PC-3 (cell line): ENCODE measurements around the gene NPIPA8. TPM values are rescaled to one million over a fixed set of nuclear protein-coding genes. Genes with fewer than 3 reads are reported as not detected.
"Not testable (repeated sequence)": the region's sequence is repeated elsewhere in the genome, so short reads cannot be mapped to it uniquely, and the experiment has no call there.

Source experiments
- ATAC-seq: fragments of 200-7000 bp; cut with Tn5 transposase; 2 replicates; pipeline ENCODE4 v1.9.1; 2020; ENCODE audit warnings: mild to moderate bottlenecking, moderate library complexity
- BruUV-seq: library from RNA; stranded (reverse); fragments of 400-500 nt; replicated peaks from 2 replicates; lab custom pipeline; 2021; lab: Mats Ljungman, UMichigan
- CTCF ChIA-PET: fragments of 300-600 bp; sonication (Branson Sonifier 250); formaldehyde crosslinking; loops from one replicate; lab custom pipeline; 2022; ENCODE audit warnings: antibody characterized with exemption; lab: Charles Lee
- POLR2A ChIA-PET: fragments of 300-600 bp; sonication (Branson Sonifier 250); formaldehyde crosslinking; loops from one replicate; lab custom pipeline; 2022; ENCODE audit warnings: antibody characterized with exemption; ENCODE audit not compliant: unreplicated experiment; lab: Charles Lee
- DNase-seq: peaks from one replicate; pipeline ENCODE4 v3.0.0-alpha.2; 2015
- H2AFZ ChIP-seq: fragments of 300-600 bp; sonication (generic); 2 replicates; pipeline ENCODE4 v1.6.0; 2016; ENCODE audit warnings: antibody characterized with exemption, low read length
- H3F3A ChIP-seq: fragments of 300-600 bp; sonication (generic); one replicate; pipeline ENCODE4 v1.6.0; 2017; ENCODE audit warnings: antibody characterized with exemption, low read length, control low read depth, mild to moderate bottlenecking; ENCODE audit not compliant: unreplicated experiment
- H3K27ac ChIP-seq: fragments of 300-600 bp; sonication (generic); 2 replicates; pipeline ENCODE4 v1.5.1; 2016; ENCODE audit warnings: mild to moderate bottlenecking, low read length
- H3K27me3 ChIP-seq: fragments of 300-600 bp; sonication (generic); 2 replicates; pipeline ENCODE4 v1.6.1; 2016; ENCODE audit warnings: low read length, mixed read lengths
- H3K36me3 ChIP-seq: fragments of 300-600 bp; sonication (generic); 2 replicates; pipeline ENCODE4 v1.6.1; 2016; ENCODE audit warnings: low read depth, mixed run types, low read length, mixed read lengths
- H3K4me1 ChIP-seq: fragments of 300-600 bp; sonication (generic); 2 replicates; pipeline ENCODE4 v1.5.1; 2016; ENCODE audit warnings: low read length; ENCODE audit not compliant: insufficient read depth
- H3K4me2 ChIP-seq: fragments of 300-600 bp; sonication (generic); 2 replicates; pipeline ENCODE4 v1.6.0; 2016; ENCODE audit warnings: low read length
- H3K4me3 ChIP-seq: fragments of 300-600 bp; sonication (generic); 2 replicates; pipeline ENCODE4 v1.5.1; 2016; ENCODE audit warnings: mild to moderate bottlenecking, low read length, mixed read lengths
- H3K79me2 ChIP-seq: fragments of 300-600 bp; sonication (generic); 2 replicates; pipeline ENCODE4 v1.6.1; 2017; ENCODE audit warnings: low read length, mixed read lengths
- H3K9ac ChIP-seq: fragments of 300-600 bp; sonication (generic); 2 replicates; pipeline ENCODE4 v1.6.0; 2016; ENCODE audit warnings: mild to moderate bottlenecking, low read length
- H3K9me2 ChIP-seq: fragments of 300-600 bp; sonication (generic); replicated peaks from 2 replicates; pipeline ENCODE4 v1.6.1; 2016; ENCODE audit warnings: mixed run types, low read length, mixed read lengths
- H3K9me3 ChIP-seq: fragments of 300-600 bp; sonication (generic); 2 replicates; pipeline ENCODE4 v1.6.1; 2016; ENCODE audit warnings: low read length, mixed read lengths
- H4K20me1 ChIP-seq: fragments of 300-600 bp; sonication (generic); 2 replicates; pipeline ENCODE4 v1.6.1; 2016; ENCODE audit warnings: low read length, mixed read lengths
- intact Hi-C: fragments of 100-400 bp; cut with micrococcal nuclease; formaldehyde crosslinking; loops from 2 replicates; pipeline ENCODE4 v1.9.0; 2023
- total RNA-seq: library from RNA; depleted of rRNA; stranded (reverse); fragments of >200 nt; gene quantifications from 2 replicates; pipeline ENCODE4 v1.2.3, GENCODE V29; 2014

NPIPA8 gene
- total RNA-seq, 1 experiment from 2014 or later, result not detected

GRCh38 chr16:18293337-18293956, 43.1 kb downstream of the NPIPA8 start:
- H3K9me3 ChIP-seq, H3K9ac ChIP-seq, H3K27ac ChIP-seq, H3K36me3 ChIP-seq, H3K4me2 ChIP-seq, H3F3A ChIP-seq, DNase-seq, H4K20me1 ChIP-seq, CTCF ChIA-PET, H3K4me3 ChIP-seq, intact Hi-C loops, H2AFZ ChIP-seq, BruUV-seq, H3K9me2 ChIP-seq, H3K4me1 ChIP-seq, ATAC-seq, POLR2A ChIA-PET, H3K27me3 ChIP-seq, H3K79me2 ChIP-seq: not testable (repeated sequence)

DNA sequence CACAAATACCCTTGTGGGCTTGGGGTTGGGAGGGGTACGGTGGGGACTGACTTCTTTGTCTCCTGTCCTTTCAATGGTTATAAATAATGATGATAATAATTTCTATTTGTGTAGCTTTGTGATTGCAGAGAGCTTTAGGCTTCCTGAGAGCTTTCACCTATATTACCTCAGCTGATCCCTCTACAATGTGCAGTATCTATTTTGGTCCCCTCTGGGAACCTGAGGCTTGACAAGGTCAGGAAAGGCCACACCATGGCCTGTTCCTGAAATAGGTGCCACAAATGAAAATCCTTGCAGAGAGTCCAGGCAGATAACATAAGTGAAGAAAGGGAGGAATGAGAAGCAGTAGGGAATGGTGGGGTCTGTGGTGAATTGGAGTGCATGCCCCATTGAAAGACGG, 45.6 kb downstream of the NPIPA8 start:
- H3K4me1 ChIP-seq, H3K9me3 ChIP-seq, H3K4me2 ChIP-seq, H3K4me3 ChIP-seq, H3K9ac ChIP-seq, CTCF ChIA-PET, intact Hi-C loops, H3K36me3 ChIP-seq, H2AFZ ChIP-seq, BruUV-seq, ATAC-seq, H4K20me1 ChIP-seq, H3K27me3 ChIP-seq, DNase-seq, H3F3A ChIP-seq, POLR2A ChIA-PET, H3K9me2 ChIP-seq, H3K27ac ChIP-seq, H3K79me2 ChIP-seq: not testable (repeated sequence)

GRCh38 chr16:18286342-18286741, 50.2 kb downstream of the NPIPA8 start:
- H3K9ac ChIP-seq, H4K20me1 ChIP-seq, DNase-seq, H3F3A ChIP-seq, H3K9me3 ChIP-seq, CTCF ChIA-PET, H3K4me2 ChIP-seq, H3K27me3 ChIP-seq, H3K36me3 ChIP-seq, H3K4me3 ChIP-seq, H2AFZ ChIP-seq, H3K79me2 ChIP-seq, ATAC-seq, H3K9me2 ChIP-seq, BruUV-seq, H3K27ac ChIP-seq, H3K4me1 ChIP-seq, POLR2A ChIA-PET, intact Hi-C loops: not testable (repeated sequence)

- H3K9me2 ChIP-seq, H3K4me3 ChIP-seq, H3K36me3 ChIP-seq, H4K20me1 ChIP-seq, H3K4me1 ChIP-seq, H3K9me3 ChIP-seq, H3K27ac ChIP-seq, intact Hi-C loops, ATAC-seq, DNase-seq, H3K27me3 ChIP-seq, H3K4me2 ChIP-seq, H3K9ac ChIP-seq, H3F3A ChIP-seq, H2AFZ ChIP-seq, BruUV-seq, CTCF ChIA-PET, POLR2A ChIA-PET, H3K79me2 ChIP-seq: not testable (repeated sequence)
These were observed 56.2 kb downstream of the NPIPA8 start for GRCh38 chr16:18280319-18280718.

- BruUV-seq, POLR2A ChIA-PET: not testable (repeated sequence)
These were observed 59.8 kb downstream of the NPIPA8 start for GRCh38 chr16:18276756-18277155.

DNA sequence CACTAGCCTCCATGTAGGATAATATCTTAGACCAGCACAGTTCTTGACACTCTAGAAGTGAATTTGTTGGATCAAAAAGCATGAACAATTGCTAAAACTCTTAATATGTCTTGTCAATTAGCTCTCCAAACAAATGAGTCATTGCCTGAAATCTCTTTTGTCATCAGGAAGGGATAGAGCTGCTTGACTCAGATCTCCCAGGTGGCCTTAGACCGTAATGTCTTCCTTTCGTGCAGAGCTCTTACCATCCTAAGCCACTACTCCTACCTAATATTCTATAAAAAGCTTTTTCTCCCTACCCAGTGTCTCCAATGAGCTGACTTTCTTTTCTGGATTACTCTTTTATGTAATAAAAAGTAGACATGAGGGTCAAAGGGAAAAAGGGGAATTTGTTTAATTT, 66.4 kb downstream of the NPIPA8 start:
- POLR2A ChIA-PET, ATAC-seq, H3K4me2 ChIP-seq, H3K4me1 ChIP-seq, H3K9me2 ChIP-seq, H4K20me1 ChIP-seq, CTCF ChIA-PET, H3K27ac ChIP-seq, H3K4me3 ChIP-seq, H2AFZ ChIP-seq, H3K36me3 ChIP-seq, DNase-seq, H3K9me3 ChIP-seq, H3F3A ChIP-seq, H3K27me3 ChIP-seq, intact Hi-C loops, H3K79me2 ChIP-seq, BruUV-seq, H3K9ac ChIP-seq: not testable (repeated sequence)

More at GRCh38 chr16:18276756-18277155, 59.8 kb downstream of the NPIPA8 start:
- H3K79me2 ChIP-seq, H3K9ac ChIP-seq, H3K9me3 ChIP-seq, H3K4me2 ChIP-seq, CTCF ChIA-PET, H4K20me1 ChIP-seq, H2AFZ ChIP-seq, H3K9me2 ChIP-seq, H3K36me3 ChIP-seq, H3K27me3 ChIP-seq, H3F3A ChIP-seq, ATAC-seq, intact Hi-C loops, H3K4me3 ChIP-seq, H3K4me1 ChIP-seq, DNase-seq, H3K27ac ChIP-seq: not testable (repeated sequence)
